Frontal cortex (tissue), 4 donors: Measurements from ENCODE around the gene WDCP. TPM values are rescaled to one million over a fixed set of nuclear protein-coding genes. Genes with fewer than 3 reads are reported as not detected.
"Not testable (repeated sequence)": the region's sequence is repeated elsewhere in the genome, so short reads cannot be mapped to it uniquely, and the experiment has no call there.

Source experiments
- DNase-seq, 2 donors: peaks; one replicate each; pipeline ENCODE4 v3.0.0; 2012; ENCODE audit warnings: low spot score in 2 of 2
- FAIRE-seq: peaks from 2 replicates; lab custom pipeline; 2012; peaks lifted over from hg19 to GRCh38; lab: Jason Lieb, UNC
- total RNA-seq: library from RNA; depleted of rRNA; stranded (reverse); fragments of >200 nt; gene quantifications from one replicate; pipeline ENCODE4 v1.2.3, GENCODE V29; 2014
- donor health status: control.
- donor health status: control.
- donor health status: control.

Gene WDCP, protein sequence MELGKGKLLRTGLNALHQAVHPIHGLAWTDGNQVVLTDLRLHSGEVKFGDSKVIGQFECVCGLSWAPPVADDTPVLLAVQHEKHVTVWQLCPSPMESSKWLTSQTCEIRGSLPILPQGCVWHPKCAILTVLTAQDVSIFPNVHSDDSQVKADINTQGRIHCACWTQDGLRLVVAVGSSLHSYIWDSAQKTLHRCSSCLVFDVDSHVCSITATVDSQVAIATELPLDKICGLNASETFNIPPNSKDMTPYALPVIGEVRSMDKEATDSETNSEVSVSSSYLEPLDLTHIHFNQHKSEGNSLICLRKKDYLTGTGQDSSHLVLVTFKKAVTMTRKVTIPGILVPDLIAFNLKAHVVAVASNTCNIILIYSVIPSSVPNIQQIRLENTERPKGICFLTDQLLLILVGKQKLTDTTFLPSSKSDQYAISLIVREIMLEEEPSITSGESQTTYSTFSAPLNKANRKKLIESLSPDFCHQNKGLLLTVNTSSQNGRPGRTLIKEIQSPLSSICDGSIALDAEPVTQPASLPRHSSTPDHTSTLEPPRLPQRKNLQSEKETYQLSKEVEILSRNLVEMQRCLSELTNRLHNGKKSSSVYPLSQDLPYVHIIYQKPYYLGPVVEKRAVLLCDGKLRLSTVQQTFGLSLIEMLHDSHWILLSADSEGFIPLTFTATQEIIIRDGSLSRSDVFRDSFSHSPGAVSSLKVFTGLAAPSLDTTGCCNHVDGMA
- total RNA-seq = 27.3 TPM

DNA sequence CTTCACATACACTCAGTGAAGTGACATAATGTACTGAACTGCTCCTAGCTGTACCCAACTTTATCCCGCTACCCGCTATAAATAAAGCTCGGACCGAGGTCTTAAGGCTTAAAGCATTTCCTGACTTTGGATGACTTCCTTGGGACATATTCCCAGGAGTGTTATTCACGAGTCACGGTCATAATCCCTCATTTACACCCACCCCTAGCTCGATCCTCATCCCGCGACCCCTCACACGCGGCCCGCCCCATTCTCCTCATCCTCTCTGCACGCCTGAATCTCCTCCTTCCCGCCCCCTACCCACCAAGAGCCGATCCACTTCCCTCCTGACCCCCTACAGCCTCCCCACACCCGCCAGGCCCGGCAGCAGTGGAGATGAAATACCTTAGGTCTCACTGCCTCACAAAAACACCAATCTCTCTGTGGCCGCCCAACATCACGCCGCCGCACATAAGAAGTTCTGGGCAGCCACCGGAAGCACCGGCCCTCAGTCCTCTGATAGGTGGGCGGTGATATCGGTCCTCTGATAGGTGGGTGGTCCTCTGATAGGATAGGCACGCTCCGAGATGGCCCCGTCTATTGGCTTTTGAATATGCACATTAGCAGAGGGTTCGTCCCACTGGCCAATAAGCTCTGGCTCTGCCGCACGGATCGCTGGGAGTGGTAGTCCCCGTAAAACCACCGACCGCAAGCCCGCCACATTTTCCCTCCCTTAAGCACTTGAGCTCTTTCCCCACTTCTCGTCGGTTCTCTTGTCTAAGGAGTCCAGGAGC lies at the start of gene WDCP:
TSS of gene WDCP (minus strand) at position 462 of the 773 bp plus-strand sequence. CDS start 7,897 bp downstream, outside the sequence.
- FAIRE-seq (peak; percentile 70), DNase-seq (peak; percentile 84)

DNA sequence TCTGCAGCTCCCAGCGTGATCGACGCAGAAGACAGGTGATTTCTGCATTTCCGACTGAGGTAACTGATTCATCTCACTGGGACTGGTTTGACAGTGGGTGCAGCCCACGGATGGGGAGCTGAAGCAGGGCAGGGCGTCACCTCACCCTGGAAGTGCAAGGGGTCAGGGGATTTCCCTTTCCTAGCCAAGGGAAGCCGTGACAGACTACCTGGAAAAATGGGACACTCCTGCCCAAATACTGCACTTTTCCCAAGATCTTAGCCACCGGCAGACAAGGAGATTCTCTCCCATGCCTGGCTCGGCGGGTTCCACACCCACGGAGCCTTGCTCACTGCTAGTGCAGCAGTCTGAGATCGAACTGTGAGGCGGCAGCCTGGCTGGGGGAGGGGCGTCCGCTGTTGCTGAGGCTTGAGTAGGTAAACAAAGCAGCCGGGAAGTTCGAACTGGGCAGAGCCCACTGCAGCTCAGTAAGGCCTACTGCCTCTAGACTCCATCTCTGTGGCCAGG lies 48.0 kb upstream of the WDCP start:
- not testable (repeated sequence) for FAIRE-seq

DNA sequence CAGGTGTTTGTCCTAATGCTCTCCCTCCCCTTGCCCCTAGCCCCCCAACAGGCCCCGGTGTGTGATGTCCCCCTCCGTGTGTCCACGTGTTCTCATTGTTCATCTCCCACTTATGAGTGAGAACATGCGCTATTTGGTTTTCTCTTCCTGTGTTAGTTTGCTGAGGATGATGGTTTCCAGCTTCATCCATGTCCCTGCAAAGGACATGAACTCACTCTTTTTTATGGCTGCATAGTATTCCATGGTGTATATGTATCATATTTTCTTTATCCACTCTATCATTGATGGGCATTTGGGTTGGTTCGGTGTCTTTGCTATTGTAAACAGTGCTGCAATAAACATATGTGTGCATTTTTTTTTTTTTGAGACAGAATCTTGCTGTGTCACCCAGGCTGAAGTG lies 46.1 kb upstream of the WDCP start:
- not testable (repeated sequence) for FAIRE-seq

More for the DNA sequence above, 48.0 kb upstream of the WDCP start:
- DNase-seq = not testable (repeated sequence)

DNA sequence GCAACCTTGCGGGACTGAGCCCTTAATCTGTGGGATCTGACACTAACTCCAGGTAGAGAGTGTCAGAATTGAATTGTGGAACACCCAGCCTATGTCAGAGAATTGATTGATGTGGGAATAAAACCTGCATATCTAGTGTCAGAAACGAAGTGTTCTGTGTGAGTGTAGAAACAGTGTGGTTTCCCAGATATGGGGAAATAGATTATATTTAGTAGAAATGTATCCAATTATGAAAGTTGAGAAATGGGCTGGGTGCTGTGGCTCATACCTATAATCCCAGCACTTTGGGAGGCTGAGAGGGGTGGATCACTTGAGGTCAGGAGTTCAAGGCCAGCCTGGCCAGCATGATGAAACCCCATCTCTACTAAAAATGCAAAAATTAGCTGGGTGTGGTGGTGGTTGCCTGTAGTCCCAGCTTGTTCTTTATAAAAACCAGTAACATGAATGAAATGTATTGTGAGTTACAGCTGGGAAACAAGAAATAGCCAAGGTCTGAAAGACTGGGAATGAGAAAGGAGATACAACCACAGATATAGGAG lies 41.7 kb upstream of the WDCP start:
- no peak for FAIRE-seq
- no peak for DNase-seq

More for the DNA sequence above, 46.1 kb upstream of the WDCP start:
- DNase-seq = not testable (repeated sequence)

DNA sequence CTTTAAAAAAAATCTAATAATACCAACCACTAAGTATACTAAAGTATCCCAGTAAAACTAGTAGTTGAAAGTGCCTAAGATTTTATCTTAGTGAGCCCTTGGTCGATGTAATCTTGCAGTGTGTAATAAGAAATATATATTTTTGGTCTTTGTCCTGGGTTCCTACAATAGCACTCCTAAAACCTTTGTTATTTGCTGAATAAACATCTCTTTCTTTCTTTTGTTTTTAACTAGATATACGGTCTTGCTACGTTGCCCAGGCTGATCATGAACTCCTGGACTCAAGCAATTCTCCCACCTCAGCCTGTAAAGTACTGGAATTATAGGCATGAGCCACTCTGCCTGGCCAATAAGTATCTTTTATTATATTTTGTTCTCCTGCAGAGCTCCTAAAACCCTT lies 39.8 kb upstream of the WDCP start:
- FAIRE-seq (no peak), DNase-seq (no peak)

DNA sequence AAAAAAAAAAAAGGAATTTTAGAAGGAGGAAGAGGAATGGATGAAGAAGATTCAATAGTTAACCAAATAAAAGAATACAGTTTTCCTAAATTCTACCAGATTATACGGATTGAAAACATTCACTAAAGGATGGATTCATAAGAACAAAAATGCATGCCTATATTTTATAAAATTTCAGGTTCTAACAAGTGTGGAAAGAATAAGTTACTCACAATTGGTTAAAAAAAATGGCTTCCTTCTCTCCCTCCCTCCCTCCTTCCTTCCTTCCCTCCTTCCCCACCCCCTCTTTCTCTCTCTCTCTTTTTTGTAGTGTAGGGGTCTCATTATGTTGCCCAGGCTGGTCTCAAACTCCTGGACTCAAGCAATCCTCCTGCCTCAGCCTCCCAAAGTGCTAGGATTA lies 39.0 kb upstream of the WDCP start:
- DNase-seq = no peak
- no peak for FAIRE-seq

DNA sequence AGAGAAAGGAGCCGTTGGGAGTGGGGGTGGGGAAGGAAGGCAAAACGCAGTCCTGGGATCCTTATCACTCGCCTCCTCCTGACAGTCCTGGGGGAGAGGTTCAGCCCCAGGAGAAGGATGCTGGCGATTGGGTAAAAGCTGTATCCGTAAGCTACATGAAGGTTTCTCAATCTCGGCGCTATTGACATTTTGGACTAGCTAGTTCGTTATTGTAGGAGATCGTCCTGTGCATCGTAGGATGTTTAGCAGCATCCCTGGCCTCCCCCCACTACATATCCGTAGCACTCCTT lies 38.0 kb upstream of the WDCP start:
- DNase-seq (no peak), FAIRE-seq (no peak)

DNA sequence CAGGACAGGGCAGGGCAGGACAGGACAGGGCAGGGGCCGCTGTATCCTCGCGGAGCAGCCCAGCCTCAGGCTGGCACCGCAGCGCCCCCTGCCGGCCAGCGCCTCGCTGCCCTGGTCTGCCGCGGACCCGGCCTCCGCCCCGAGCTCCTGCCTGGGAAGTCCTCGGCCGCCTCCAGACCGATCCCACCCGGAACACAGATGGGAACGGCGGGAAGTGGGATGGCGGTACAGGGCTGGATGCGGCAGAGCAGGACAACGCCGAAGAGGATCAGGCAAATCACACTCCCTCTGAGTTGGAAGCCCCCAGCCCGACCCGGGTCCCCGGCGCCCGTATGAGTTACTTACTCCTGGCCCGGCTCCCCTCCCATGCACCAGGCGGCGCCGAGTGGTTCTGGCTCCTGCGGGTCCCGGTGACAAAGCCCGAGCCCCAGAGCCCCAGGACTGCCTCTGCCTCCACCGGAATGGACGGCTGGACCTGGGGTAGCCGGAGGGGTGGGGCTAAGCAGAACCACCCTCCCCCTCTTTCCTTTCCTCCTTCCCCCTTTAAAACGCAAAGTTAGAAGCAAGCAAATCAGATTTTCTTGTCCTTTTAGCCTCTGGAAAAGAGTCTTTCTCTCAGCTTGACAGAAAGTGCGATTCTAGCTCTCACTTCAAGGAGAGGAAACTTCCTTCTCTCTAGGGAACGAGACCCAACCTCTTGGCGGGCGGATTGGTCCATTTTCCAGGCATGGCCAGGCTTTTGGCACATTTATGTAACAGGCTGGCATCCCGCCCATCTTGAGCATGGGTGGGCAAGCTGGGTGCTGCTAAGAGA lies 37.4 kb upstream of the WDCP start, which contains the start of gene TP53I3:
TSS of gene TP53I3 (minus strand) at position 449 of the 814 bp plus-strand sequence. CDS start 508 bp downstream, outside the sequence.
- FAIRE-seq (no peak), DNase-seq (peak; percentile 77 to 87)

DNA sequence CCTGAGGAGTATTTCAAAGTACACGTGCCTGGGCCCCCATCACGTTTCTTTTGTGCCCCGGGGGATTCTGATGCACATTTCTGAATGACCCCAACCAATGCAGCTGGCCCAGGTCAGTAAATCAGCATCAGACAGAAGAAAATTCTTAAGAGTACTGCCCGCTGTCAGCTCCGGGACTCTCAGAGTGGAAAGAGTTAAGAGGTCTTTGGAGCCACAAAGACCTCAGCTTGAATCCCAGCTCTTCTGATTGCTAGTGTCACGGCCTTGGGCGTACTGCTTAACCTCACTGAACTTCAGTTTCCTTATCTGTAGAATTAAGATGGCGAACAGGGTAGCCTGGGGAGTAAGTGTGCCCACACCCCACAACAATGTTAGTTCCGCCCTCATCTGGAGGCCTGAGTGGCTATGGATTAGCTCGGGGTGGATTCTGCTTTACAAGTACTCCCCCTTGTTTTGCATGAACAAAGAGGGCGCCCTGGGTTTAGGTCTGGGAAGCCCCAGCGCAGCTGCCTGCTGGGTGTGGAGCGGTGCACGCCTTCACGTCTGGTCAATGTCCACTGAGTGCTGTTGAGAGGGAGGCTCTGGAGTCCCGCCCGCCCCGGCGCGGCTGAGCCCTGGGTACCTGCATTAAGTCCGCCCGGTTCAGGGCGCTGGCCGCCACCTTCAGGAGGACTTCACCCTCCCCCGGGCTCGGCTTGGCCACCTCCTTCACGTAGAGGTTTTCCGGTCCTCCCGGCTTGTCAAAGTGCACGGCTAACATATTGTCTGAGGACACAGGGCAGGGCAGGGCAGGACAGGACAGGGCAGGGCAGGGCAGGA lies 36.6 kb upstream of the WDCP start:
- FAIRE-seq = no peak

DNA sequence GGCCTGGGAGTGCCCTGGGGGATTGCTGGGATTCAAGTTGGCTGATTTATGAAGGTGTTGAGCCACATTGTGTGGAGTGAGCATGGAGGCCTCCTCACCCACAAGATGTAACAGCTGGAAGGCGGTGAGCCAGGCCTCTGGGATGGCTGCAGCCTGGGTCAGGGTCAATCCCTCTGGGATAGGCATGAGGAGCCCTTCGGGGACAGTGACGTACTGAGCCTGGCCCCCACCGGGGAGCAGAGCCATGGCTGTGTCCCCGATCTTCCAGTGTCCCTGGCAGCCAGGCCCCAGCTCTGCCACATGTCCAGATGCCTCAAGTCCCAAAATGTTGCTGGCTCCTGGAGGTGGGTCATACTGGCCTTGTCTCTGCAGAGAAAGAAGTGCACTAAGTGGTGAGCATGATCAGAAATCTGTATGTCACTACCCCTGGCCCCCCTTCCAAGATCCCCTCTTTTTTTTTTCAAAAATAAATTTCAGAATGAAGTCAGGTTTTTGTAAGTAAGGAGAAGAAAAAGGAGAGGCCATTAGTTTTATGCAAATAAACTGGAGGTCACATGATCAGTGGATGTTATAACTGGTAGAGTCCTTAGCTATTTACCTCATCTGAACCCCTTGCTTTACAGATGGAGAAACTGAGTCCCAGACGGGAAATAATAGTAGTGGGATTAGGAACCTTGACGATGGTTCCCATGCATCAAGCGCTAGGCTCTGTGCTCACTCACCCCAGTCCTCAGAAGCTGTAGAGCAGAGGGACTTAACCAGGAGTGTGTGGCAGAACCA lies 35.8 kb upstream of the WDCP start:
- no peak for DNase-seq
- no peak for FAIRE-seq

More for the DNA sequence above, 36.6 kb upstream of the WDCP start:
- DNase-seq = peak in 1 of 2 donors; percentile 32

DNA sequence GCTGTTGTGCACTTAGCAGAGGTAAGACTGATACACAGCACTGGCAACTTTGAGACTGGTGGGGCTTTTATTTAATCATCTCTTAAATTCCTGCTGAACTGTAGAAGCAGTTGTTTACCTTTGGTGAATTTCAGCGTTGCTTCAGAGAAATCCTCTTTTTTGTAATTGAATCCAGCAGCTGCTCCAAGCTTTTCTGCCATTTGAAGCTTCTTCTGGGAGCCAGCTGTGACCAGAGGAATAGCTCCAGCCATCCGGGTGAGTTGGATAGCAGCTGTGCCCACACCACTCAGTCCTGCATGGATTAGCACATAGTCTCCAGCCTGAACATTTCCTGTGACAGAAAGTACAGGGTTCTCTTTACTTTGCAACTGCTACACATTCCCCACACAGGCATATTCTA lies 33.5 kb upstream of the WDCP start:
- FAIRE-seq (no peak), DNase-seq (no peak)

DNA sequence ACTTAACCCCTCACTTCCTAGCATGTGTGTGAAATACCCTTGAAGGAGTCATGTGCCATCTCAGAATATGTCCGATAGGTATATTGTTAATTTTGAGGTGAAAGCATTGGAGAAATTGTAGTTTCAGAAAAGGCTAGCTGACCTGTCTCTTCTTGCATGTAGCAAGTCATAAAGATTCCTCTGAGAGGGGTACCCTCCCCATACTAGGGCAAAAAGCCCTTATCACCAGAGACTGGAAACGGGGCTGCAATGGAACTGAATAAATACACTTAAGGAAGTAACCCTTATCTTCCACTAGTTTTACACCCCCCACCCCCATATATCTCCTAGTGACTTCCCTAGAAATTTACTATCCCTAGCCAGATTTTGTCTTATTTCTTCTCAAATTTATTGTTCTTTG lies 30.7 kb upstream of the WDCP start:
- no peak for DNase-seq
- FAIRE-seq = no peak

DNA sequence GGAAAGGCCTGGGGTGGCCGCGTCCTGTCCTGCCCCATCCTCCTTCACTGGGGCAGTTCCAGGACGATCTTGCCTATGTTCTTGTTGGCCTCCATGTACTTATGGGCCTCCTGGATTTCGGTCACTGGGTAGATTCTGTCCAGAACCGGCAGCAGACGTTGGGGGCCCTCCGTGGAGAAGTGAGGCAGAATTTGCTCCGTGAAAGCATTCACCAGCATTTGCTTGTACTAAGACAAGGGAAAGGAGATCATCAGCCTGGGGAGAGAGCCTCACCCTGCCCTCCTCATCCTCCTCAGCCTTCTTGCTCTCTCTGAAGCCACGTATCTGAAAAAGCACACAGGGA lies 30.3 kb upstream of the WDCP start:
- no peak for FAIRE-seq

DNA sequence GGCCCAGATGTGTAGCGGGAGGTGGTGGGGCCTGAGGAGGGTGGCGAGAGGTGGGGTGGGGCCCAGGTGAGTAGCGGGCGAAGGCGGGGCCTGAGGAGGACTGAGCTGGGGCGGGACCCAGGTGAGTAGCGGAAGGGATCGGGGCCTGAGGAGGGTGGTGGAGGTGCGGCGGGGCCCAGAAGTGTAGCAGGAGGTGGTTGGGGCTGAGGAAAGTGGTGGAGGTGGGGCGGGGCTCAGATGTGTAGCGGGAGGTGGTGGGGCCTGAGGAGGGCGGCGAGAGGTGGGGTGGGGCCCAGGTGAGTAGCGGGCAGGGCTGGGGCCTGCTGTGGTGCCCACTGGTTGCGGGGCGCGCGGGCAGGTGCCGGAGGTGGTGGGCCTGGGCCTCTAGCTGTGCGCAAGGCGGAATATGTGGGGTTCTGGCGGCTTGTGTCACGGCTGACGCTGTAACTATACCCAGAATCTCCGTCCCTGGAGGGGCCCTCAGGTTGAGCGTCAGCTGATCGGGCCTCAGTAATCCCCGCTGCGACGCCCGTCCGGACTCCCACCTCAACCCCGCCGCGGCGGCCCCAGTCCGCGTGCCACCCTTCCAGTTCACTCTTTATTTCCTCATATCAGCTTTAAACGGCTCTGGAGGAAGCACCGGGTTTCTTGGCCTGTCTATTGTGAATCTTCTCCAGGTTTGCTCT lies 29.8 kb upstream of the WDCP start:
- FAIRE-seq (no peak), DNase-seq (peak in 1 of 2 donors; percentile 18)

More for the DNA sequence above, 30.3 kb upstream of the WDCP start:
- peak in 1 of 2 donors; percentile 16 for DNase-seq

DNA sequence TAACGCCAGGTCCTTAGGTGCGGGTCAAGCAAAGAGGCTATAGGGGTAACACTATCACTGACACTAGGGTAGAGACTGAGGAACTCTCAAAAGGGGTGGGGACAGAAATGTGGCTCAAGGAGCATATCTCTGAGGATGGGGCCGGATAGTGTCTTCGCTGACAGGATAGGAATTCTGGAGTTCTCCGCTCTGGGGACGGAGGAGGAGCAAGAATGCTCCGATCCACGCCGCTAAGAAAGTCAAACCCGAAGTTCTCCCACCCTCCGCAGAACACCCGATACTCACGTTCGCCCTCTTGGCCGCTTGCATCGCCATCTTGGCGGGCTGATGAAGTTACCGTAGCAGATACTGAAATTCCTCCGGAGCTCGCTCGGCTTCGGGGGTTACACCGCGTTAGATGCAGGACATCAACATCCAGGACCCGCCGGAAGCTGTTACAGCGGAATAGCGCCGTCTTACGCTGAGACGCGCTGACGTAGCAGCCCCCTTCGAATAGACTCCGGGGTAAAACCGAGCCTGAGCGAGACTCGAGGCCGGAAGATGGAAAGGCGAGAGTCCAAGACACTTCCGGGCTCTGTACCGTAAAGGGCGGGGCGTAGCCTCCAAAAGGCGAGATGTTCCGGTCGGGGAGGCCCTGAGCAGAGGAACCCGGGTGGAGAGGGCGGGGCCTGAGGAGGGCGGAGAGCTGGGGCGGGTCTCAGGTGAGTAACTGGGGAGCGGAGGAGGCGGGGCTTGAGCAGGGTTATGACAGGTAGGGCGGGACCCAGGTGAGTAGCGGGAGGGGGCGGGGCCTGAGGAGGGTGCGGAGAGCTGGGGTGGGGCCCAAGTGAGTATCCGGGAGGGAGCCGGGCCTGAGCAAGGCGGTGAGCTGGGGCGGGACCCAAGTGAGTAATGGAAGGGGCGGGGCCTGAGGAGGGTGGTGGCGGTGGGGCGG lies 29.0 kb upstream of the WDCP start, which contains the start of gene SF3B6:
TSS of gene SF3B6 (minus strand) at position 412 of the 934 bp plus-strand sequence. CDS start at position 315, 97 bp downstream.
- no peak for FAIRE-seq
- peak; percentile 85 to 87 for DNase-seq

DNA sequence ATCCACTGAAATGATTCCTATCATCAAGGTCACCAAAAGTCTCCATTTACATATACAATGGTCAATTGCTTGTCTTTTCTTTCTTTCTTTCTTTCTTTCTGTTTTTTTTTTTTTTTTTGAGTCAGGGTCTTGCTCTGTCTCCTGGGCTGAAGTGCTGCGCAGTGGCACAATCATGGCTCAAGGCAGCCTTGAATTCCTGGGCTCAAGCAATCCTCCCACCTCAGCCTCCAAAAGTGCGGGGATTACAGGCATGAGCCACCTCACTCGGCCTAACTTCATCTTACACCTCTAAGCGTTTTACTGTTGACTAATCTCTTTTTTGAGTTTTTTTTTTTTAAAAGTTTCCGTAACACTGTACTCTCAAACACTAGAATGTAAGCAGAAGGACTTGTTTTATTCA lies 28.1 kb upstream of the WDCP start:
- DNase-seq (no peak), FAIRE-seq (no peak)
